Measurements from ENCODE around the gene TRIM67.
"Not testable (repeated sequence)": the region's sequence is repeated elsewhere in the genome, so short reads cannot be mapped to it uniquely, and the experiment has no call there.

The TRIM67 gene

DNA sequence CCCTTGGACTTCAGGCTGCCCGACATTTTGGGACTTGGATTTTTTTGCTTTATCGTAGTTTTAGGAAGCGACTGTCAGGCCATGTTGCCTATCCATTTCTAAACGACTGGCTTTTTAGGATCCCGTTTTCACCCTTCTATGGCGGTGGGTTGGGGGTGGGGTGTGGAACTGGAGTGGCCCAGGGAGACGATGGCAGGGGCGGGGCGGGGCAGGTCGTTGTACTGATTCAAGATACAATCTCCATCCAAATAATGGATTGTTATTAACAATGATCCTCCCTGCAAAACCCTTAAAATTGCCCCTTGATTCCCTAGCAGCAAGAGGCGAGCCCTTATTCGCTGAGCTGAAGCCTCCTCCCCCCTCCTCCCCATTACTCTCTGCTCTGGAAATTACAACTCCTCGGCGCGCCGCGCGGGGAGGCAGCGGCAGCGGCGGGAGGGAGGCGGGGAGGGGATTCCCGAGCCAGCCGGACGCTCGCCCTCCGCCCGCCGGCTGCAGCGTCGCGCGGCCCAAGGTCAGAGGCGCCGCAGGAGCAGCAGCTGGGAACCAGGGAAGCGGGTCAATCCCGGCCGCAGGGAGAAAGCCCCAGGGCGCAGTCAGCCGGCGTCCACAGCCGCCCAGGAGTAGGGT is at the start of gene TRIM67:
Gene TRIM67 (plus strand): TSS at position 392 of the 630 bp plus-strand sequence. CDS start 912 bp downstream, outside the sequence.
- no peak for DNase-seq (ENCODE audit: low read depth in 1 of 2, low spot score in 1 of 2)

DNA sequence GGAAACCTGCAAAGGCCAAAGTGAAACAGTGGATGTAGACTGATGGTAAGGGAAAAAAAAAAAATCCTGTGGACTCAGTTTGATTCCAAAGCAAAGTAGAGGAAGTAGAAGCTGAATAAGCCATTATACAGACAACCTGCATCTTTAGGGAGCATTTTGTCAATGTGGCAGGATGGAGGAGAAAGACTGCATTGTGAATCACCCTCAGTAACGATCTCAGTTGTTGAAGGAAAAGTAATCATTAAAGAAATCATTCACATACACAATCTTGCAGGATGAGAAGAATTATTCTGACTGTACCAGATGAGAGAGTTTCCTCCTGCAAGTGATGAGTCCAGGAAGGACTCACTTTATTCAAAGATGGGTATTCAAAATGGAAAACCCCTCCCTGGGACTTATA is 45.1 kb upstream of the TRIM67 start:
- DNase-seq (ENCODE audit: low read depth in 1 of 2, low spot score in 1 of 2) = no peak

DNA sequence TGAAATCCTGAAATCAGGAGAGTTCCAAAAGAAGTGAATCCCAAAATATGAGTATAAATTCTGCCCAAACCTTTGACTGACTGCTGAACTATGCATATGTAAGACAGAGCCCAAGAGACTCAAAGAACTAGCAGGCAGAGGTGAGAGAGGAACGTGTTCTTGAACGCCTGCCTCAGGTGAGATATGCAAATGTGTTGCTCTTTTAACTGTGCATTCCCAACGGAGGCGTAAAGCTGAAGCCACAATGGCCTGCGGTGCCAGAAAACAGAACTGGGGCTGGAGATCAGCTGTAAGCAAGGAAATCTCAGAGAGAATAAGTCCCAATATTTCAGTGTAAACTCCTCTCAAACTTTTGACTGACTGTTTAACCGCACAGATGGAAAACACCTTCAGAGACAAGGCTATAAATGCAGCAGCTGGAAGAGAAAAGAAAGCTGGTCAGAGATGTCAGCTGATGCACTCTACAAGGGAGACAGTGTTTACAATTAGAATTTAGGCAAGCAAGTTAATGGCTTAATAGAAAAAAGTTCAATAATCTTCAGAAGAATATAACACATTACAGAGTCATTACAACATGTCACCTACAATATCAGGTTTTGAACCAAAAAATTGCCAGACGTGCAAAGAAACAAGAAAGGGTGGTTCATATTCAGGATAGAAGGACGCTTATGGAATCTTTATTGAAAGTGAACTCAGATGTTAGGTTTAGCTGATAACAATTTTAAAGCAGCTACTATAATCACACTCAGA is 43.0 kb upstream of the TRIM67 start:
- DNase-seq (ENCODE audit: low read depth in 1 of 2, low spot score in 1 of 2) = no peak

DNA sequence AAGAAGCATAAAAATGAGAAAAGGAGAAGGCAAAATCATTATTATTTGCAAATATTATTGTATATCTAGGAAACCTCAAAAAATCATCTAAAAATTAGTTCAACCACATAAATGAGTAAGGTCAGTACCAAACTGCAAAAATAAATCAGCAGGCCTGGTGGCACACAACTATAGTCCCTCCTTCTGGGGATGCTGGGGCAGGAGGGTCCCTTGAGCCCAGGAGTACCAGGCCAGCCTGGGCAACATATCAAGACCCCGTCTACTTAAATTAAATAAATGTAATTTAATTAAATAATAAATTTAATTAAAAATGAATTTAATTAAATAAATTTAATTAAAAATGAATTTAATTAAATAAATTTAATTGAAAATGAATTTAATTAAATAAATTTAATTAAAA is 40.3 kb upstream of the TRIM67 start:
- no peak for DNase-seq (ENCODE audit: low read depth in 1 of 2, low spot score in 1 of 2)

- DNase-seq (ENCODE audit: low read depth in 1 of 2, low spot score in 1 of 2) = no peak
Observed at GRCh38 chr1:231122143-231122542, 39.7 kb upstream of the TRIM67 start.

GRCh38 chr1:231124746-231125145 is 37.1 kb upstream of the TRIM67 start:
- no peak for DNase-seq (ENCODE audit: low read depth in 1 of 2, low spot score in 1 of 2)

DNA sequence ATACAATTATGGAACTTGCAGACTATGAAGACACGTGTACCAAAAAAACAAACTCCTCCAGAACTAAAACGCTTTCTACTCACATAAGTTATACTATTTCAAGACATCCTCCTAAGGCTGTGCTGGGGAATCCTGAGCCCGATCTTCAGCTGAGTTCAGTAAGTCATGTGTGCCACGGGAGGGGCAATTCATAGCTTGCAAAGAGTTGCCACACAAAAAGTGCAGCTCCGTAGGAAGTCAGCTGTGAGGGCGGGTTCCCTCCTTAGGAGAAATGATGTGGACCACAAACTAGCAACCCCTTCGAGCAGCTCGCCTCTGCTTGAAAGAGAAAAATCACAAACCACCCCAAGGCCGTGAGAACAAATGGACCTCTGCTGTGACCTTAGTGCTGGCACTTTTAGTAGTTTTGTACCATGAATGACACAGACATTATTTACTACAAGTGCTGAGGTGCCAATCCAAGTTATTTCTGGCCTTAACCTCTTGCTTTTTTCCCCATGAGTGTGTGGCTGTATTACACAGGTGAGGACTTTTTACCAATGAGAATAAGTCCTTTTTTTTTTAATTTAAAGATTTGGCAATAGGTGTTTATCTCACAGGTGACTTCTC is 35.8 kb upstream of the TRIM67 start:
- DNase-seq (ENCODE audit: low read depth in 1 of 2, low spot score in 1 of 2) = no peak

- not testable (repeated sequence) for DNase-seq (ENCODE audit: low read depth in 1 of 2, low spot score in 1 of 2)
Observed at GRCh38 chr1:231127106-231127505, 34.8 kb upstream of the TRIM67 start.

- DNase-seq (ENCODE audit: low read depth in 1 of 2, low spot score in 1 of 2) = not testable (repeated sequence)
Observed at GRCh38 chr1:231128471-231128870, 33.4 kb upstream of the TRIM67 start.

DNA sequence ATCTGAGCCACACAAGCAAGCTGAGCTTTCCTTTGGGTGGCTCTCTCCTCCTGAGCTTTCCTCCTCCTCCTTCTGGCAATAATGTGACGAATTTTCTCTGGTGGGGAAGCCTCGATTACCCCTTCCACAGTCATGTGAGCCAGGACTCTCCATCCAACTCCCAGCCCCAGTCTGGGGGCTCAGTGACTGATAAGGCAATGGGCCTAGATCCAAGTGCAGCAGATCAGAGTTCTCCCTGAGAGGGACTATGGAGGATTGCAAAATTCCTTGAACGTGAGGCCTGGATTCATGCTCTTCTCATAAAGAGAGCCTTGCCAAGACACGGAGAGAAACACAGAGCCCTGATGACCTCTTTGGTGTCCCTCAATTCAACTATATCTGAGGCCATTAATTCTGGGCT is 31.3 kb upstream of the TRIM67 start:
- no peak for DNase-seq (ENCODE audit: low read depth in 1 of 2, low spot score in 1 of 2)

DNA sequence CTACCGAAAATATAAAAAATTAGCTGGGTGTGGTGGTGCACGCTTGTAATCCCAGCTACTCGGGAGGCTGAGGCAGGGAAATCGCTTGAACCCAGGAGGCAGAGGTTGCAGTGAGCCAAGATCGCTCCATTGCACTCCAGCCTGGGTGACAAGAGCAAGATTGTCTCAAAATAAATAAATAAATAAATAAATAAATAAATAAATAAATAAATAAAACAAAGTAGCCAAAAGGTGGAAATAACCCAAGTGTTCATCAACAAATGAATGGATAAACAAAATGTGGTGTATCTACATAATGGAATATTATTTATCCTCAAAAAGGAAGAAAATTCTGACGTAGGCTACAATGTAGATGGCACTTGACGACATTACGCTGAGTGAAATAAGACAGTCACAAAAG is 29.3 kb upstream of the TRIM67 start:
- not testable (repeated sequence) for DNase-seq (ENCODE audit: low read depth in 1 of 2, low spot score in 1 of 2)

DNA sequence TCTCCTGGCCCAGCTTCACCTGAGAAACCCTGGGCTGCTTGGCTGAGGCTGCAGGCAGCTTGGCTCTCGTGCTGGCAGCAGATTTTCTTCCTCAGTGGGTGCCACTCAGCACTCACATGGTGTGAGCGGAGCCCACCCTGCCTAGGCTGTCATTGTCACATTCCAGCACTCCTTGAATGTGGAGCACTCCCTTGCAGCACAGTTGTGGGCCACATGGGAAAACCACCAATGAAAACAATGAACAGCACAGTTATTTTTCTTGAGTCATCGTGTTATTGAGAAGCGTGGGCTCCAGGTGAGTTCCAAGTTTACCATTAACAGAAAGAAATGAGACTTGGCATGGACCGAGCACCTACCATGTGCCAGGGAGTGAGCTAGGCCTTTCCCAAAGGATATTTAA is 27.2 kb upstream of the TRIM67 start:
- no peak for DNase-seq (ENCODE audit: low read depth in 1 of 2, low spot score in 1 of 2)

DNA sequence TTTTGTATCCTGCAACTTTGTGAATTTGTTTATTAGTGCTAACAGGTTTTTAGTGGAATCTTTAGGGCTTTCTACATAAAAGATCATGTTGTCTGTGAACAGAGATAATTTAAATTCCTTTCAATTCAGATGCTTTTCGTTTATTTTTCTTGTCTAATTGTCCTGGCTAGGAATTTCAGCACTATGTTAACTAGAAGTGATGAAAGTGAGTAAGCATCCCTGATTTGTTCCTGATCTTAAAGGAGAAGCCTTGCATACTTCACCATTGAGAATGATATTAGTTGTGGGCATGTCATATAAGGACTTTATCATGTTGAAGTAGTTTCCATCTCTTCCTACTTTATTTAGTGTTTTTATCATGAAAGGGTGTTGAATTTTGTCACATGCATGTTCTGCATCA is 23.6 kb upstream of the TRIM67 start:
- DNase-seq (ENCODE audit: low read depth in 1 of 2, low spot score in 1 of 2) = no peak

GRCh38 chr1:231139125-231139649 is 22.7 kb upstream of the TRIM67 start:
- no peak for DNase-seq (ENCODE audit: low read depth in 1 of 2, low spot score in 1 of 2)

GRCh38 chr1:231139659-231140654 is 21.9 kb upstream of the TRIM67 start:
- DNase-seq (ENCODE audit: low read depth in 1 of 2, low spot score in 1 of 2) = no peak

DNA sequence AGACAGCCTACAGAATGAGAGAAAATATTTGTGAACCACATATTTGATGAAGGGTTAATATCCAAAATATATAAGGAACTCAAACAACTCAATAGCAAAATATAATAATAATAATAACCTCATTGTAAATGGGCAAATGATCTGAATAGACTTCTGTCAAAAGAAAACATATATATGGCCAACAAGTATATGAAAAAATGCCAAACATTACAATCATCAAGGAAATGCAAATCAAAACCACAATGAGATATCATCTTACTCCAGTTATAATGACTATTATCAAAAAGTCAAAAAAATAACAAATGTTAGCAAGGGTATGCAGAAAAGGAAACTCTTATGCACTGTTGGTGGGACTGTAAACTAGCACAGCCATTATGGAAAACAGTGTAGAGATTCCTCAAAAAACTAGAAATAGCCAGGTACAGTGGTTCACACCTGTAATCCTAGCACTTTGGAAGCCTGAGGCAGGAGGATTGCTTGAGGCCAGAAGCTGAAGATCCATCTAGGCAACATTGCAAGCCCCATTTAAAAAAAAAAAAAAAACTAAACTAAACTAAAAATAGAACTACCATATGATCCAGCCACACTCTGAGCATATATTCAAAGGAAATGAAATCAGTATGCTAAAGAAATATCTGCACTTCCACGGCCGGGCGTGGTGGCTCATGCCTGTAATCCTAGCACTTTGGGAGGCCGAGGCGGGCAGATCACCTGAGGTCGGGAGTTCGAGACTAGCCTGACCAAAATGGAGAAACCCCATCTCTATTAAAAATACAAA is 17.3 kb upstream of the TRIM67 start:
- DNase-seq (ENCODE audit: low read depth in 1 of 2, low spot score in 1 of 2) = no peak

DNA sequence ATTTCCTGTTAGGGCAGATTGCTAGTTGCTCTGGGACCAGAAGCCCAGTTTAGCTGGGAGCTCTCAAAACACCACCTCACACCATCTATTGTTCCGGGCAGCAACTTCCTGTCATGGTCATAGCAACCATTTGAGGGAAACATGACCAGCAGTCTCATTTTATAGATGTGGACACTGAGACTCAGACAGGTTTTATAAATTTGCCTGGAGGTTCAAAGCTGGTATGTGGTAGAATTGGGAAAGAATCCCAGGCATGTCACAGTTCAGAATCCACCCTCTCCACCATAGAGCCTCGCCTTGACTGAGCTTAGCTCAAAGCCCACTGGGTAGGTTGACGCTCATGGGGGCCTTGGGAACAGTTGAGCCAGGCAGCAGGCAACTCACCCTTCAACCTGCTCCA is 14.0 kb upstream of the TRIM67 start:
- DNase-seq (ENCODE audit: low read depth in 1 of 2, low spot score in 1 of 2) = no peak

GRCh38 chr1:231151811-231152210 is 10.0 kb upstream of the TRIM67 start:
- no peak for DNase-seq (ENCODE audit: low read depth in 1 of 2, low spot score in 1 of 2)

- DNase-seq (ENCODE audit: low read depth in 1 of 2, low spot score in 1 of 2) = no peak
Observed at GRCh38 chr1:231153726-231154125, 8.1 kb upstream of the TRIM67 start.

DNA sequence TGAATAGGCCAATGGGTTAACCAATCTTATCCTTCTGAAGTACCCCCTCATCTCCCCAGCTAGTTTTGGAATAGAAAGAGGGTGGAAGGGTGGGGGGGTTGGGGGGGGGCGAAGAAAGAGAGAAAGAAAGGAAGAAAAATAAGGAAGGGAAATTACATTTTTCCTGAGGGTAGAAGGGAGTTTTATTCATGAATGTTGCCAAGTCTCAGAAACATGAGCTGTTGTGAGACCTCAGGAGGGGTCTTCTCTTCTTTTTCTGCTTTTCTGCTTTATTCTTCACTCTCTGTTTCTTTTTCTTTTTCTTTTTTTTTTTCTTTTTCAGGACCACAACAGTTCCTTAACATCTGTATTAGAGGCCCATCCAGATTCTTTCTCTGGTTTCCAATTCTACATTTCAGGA is 6.0 kb upstream of the TRIM67 start:
- DNase-seq (ENCODE audit: low read depth in 1 of 2, low spot score in 1 of 2) = no peak
